B cell (primary cell): ENCODE results near the gene RCSD1. TPM values are rescaled to one million over a fixed set of nuclear protein-coding genes. Genes with fewer than 3 reads are reported as not detected.
A peak's percentile ranks its signal among the peaks of the same experiment; 100 is the strongest.

Source experiments
- ATAC-seq: fragments of 200-7000 bp; cut with Tn5 transposase; one replicate; pipeline ENCODE4 v1.10.0; 2021; ENCODE audit warnings: low read depth, mild to moderate bottlenecking, moderate number of reproducible peaks, moderate library complexity
- CTCF ChIA-PET: fragments of 350-600 bp; sonication (Branson Sonifier 250); formaldehyde crosslinking; loops from one replicate; lab custom pipeline; 2021; ENCODE audit warnings: antibody characterized with exemption, inconsistent platforms; lab: Charles Lee
- POLR2A ChIA-PET: fragments of 350-600 bp; sonication (Branson Sonifier 250); formaldehyde crosslinking; loops from one replicate; lab custom pipeline; 2021; ENCODE audit warnings: antibody characterized with exemption; lab: Charles Lee
- DNase-seq: peaks from one replicate; pipeline ENCODE4 v3.0.0; 2013
- H2AFZ ChIP-seq: 2 replicates; pipeline ENCODE4 v1.6.1; 2012; ENCODE audit warnings: mild to moderate bottlenecking, low read depth, low read length; ENCODE audit not compliant: insufficient read depth, poor library complexity, severe bottlenecking
- H3K27ac ChIP-seq, 2 donors: 1 replicate in 1 of 2; 2 replicates in 1 of 2; pipeline ENCODE4 v1.5.1; 2012 to 2013; ENCODE audit warnings: low read length in 2 of 2, mild to moderate bottlenecking in 2 of 2, moderate library complexity in 1 of 2
- H3K27me3 ChIP-seq, 4 experiments: fragments of 200-600 bp in 1 of 4; sonication (generic) in 1 of 4; replicated peaks in 1 of 4; 1 replicate in 2 of 4; 2 replicates in 2 of 4; pipeline versions ENCODE4 v1.6.1 to v1.7.0; 2013 to 2016; ENCODE audit warnings: low read length in 3 of 4, mild to moderate bottlenecking in 2 of 4, mixed read lengths in 1 of 4, moderate library complexity in 1 of 4; ENCODE audit not compliant: insufficient read depth in 4 of 4, control insufficient read depth in 3 of 4; ENCODE audit errors: control extremely low read depth in 1 of 4
- H3K36me3 ChIP-seq, 2 experiments: replicated peaks in 1 of 2; 1 replicate in 1 of 2; 2 replicates in 1 of 2; pipeline versions ENCODE4 v1.6.1 to v1.7.1; 2013; ENCODE audit warnings: low read length in 1 of 2; ENCODE audit not compliant: insufficient read depth in 2 of 2, control insufficient read depth in 1 of 2; ENCODE audit errors: control extremely low read depth in 1 of 2, extremely low read depth in 1 of 2
- H3K4me1 ChIP-seq, 2 donors: fragments of 200-600 bp in 1 of 2; sonication (generic) in 1 of 2; 1 replicate in 1 of 2; 2 replicates in 1 of 2; pipeline versions ENCODE4 v1.5.1 to v1.6.1; 2013 to 2017; ENCODE audit warnings: low read length in 2 of 2; ENCODE audit not compliant: control insufficient read depth in 2 of 2, insufficient read depth in 2 of 2
- H3K4me2 ChIP-seq: replicated peaks from 2 replicates; pipeline ENCODE3; 2012; ENCODE audit warnings: mild to moderate bottlenecking, low read depth, low read length; ENCODE audit not compliant: poor library complexity, severe bottlenecking
- H3K4me3 ChIP-seq, 5 experiments: fragments of 200-600 bp in 1 of 5; sonication (generic) in 1 of 5; 1 replicate in 3 of 5; 2 replicates in 2 of 5; pipeline versions ENCODE4 v1.5.1 to v1.7.0; 2011 to 2016; ENCODE audit warnings: low read length in 4 of 5, mild to moderate bottlenecking in 4 of 5, low read depth in 2 of 5, control low read depth in 1 of 5, moderate library complexity in 1 of 5; ENCODE audit not compliant: insufficient read depth in 1 of 5; ENCODE audit errors: control extremely low read depth in 1 of 5, extremely low read depth in 1 of 5
- H3K79me2 ChIP-seq: fragments of 200-600 bp; sonication (generic); one replicate; pipeline ENCODE4 v1.6.0; 2016; ENCODE audit warnings: low read length; ENCODE audit not compliant: control insufficient read depth, insufficient read depth
- H3K9ac ChIP-seq: fragments of 200-600 bp; sonication (generic); 2 replicates; pipeline ENCODE4 v1.6.1; 2017; ENCODE audit warnings: mild to moderate bottlenecking, low read length, moderate library complexity
- H3K9me3 ChIP-seq, 3 donors: one replicate each; pipeline versions ENCODE4 v1.6.1 to v1.7.1; 2013; ENCODE audit warnings: low read length in 2 of 3; ENCODE audit not compliant: control insufficient read depth in 2 of 3, insufficient read depth in 1 of 3; ENCODE audit errors: control extremely low read depth in 1 of 3
- H4K20me1 ChIP-seq: 2 replicates; pipeline ENCODE4 v1.6.0; 2012; ENCODE audit warnings: mild to moderate bottlenecking, low read length; ENCODE audit not compliant: insufficient read depth, control insufficient read depth, poor library complexity, severe bottlenecking
- H3K27ac Mint-ChIP-seq: one replicate; pipeline ENCODE4 v1.8.0; 2021; ENCODE audit warnings: mixed read lengths
- H3K27me3 Mint-ChIP-seq: one replicate; pipeline ENCODE4 v1.8.0; 2021; ENCODE audit warnings: mixed read lengths
- H3K4me1 Mint-ChIP-seq: one replicate; pipeline ENCODE4 v1.8.0; 2021; ENCODE audit warnings: mixed read lengths
- H3K4me3 Mint-ChIP-seq: one replicate; pipeline ENCODE4 v1.8.0; 2021; ENCODE audit warnings: mixed read lengths
- H3K9me3 Mint-ChIP-seq: one replicate; pipeline ENCODE4 v1.8.0; 2022; ENCODE audit warnings: mixed read lengths; ENCODE audit not compliant: insufficient read depth
- CTCF ChIP-seq: fragments of 200-600 bp; IDR thresholded peaks from one replicate; pipeline ENCODE4 v1.8.0; 2022; ENCODE audit warnings: antibody characterized with exemption, mild to moderate bottlenecking
- EZH2 ChIP-seq: IDR thresholded peaks from 2 replicates; pipeline ENCODE4 v1.6.1; 2012; ENCODE audit warnings: borderline replicate concordance, low read depth, mild to moderate bottlenecking, moderate library complexity, low read length; ENCODE audit not compliant: insufficient read depth, poor library complexity, severe bottlenecking
- WGBS: methylation state at CpG from one replicate; pipeline ENCODE4 v1.1.5; 2013; ENCODE audit warnings: missing lambda C conversion rate; ENCODE audit not compliant: insufficient coverage; 5-methylcytosine and 5-hydroxymethylcytosine counted together
- intact Hi-C: fragments of 100-400 bp; cut with micrococcal nuclease; formaldehyde crosslinking; loops from one replicate; pipeline ENCODE4 v1.10.0; 2022
- polyA plus RNA-seq: library from polyadenylated mRNA; depleted of rRNA; stranded (reverse); fragments of >200 nt; gene quantifications from 2 replicates; pipeline ENCODE4 v1.2.3, GENCODE V29; 2012
- total RNA-seq, 2 donors: library from RNA; stranded (reverse); fragments of 120-200 nt in 1 of 2; gene quantifications; 1 replicate in 1 of 2; 2 replicates in 1 of 2; pipeline versions ENCODE4 v1.2.3 to v1.2.4, GENCODE V29; 2013 to 2022

The RCSD1 gene
- total and polyA plus RNA-seq, 2 donors (not counting 1 experiment from before 2014, with no cell fraction given): 129 to 525 TPM

- Histone ChIP-seq H3K4me3 (no peak overlapping the region), H3K27ac (peak overlapping the region in 1 of 2 donors; percentile 52), H4K20me1 (peaks cover 93% of the 10 kb centered on the region), H3K79me2 (peaks cover 67% of the 10 kb centered on the region), H3K36me3 (peaks cover 33 to 95% of the 10 kb centered on the region in 2 experiments), H2AFZ (no peak overlapping the region), H3K9ac (no peak overlapping the region), H3K9me3 (no peaks in the 10 kb centered on the region), H3K4me1 (peaks cover 27 to 49% of the 10 kb centered on the region in 2 donors), H3K27me3 (no peaks in the 10 kb centered on the region), H3K4me2 (no peak overlapping the region)
- ATAC-seq: no peak
- H3K4me1 Mint-ChIP-seq: peaks cover 43% of the 10 kb centered on the region
- intact Hi-C loops: no loop called here
- H3K9me3 Mint-ChIP-seq: no peaks in the 10 kb centered on the region
- peak overlapping the region; percentile 63 for H3K27ac Mint-ChIP-seq
- DNase-seq: no peak
- 97% methylated on average over 10 of the region's 15 CpGs for WGBS
- no peaks in the 10 kb centered on the region for H3K27me3 Mint-ChIP-seq
- no peak for TF ChIP-seq CTCF
- TF ChIP-seq EZH2: no peak
- ChIA-PET POLR2A (no interaction called here), CTCF (interaction anchor here (1.6 kb wide), 1 partner anchor 84 kb away, joined by 10 read pairs; no protein-coding TSS in a partner anchor)
- no peak overlapping the region for H3K4me3 Mint-ChIP-seq
Observed at GRCh38 chr1:167683641-167684502, 53.8 kb downstream of the RCSD1 start.

GRCh38 chr1:167685844-167686243, 55.8 kb downstream of the RCSD1 start:
- Mint-ChIP-seq H3K9me3 (no peaks in the 10 kb centered on the region), H3K27ac (peak overlapping the region; percentile 62)

More at GRCh38 chr1:167685844-167686243, 55.8 kb downstream of the RCSD1 start:
- POLR2A ChIA-PET: no interaction called here
- CTCF ChIA-PET: interaction anchor here (0.8 to 3.9 kb wide), 8 partner anchors 10 to 84 kb away, joined by 3 to 201 read pairs (median 9); partner anchors contain the start of gene RCSD1
- Histone ChIP-seq H3K27me3 (no peaks in the 10 kb centered on the region), H3K27ac (peak overlapping the region in 1 of 2 donors; percentile 30), H3K4me1 (peaks cover 9 to 29% of the 10 kb centered on the region in 2 donors), H2AFZ (no peak overlapping the region), H3K36me3 (peaks cover 25 to 92% of the 10 kb centered on the region in 2 experiments), H3K9me3 (no peaks in the 10 kb centered on the region), H3K4me2 (no peak overlapping the region), H4K20me1 (peaks cover 92% of the 10 kb centered on the region), H3K9ac (no peak overlapping the region), H3K4me3 (no peak overlapping the region), H3K79me2 (peaks cover 62% of the 10 kb centered on the region)
- no peak overlapping the region for H3K4me3 Mint-ChIP-seq
- H3K4me1 Mint-ChIP-seq: peaks cover 50% of the 10 kb centered on the region
- WGBS: 100% methylated on average over 1 of the region's 5 CpGs
- H3K27me3 Mint-ChIP-seq: no peaks in the 10 kb centered on the region
- no peak for TF ChIP-seq EZH2
- TF ChIP-seq CTCF: no peak
- DNase-seq: no peak
- intact Hi-C loops: no loop called here
- ATAC-seq: no peak
